ENCODE results near the gene DMD.
"Not testable (repeated sequence)": the region's sequence is repeated elsewhere in the genome, so short reads cannot be mapped to it uniquely, and the experiment has no call there.

The DMD gene

DNA sequence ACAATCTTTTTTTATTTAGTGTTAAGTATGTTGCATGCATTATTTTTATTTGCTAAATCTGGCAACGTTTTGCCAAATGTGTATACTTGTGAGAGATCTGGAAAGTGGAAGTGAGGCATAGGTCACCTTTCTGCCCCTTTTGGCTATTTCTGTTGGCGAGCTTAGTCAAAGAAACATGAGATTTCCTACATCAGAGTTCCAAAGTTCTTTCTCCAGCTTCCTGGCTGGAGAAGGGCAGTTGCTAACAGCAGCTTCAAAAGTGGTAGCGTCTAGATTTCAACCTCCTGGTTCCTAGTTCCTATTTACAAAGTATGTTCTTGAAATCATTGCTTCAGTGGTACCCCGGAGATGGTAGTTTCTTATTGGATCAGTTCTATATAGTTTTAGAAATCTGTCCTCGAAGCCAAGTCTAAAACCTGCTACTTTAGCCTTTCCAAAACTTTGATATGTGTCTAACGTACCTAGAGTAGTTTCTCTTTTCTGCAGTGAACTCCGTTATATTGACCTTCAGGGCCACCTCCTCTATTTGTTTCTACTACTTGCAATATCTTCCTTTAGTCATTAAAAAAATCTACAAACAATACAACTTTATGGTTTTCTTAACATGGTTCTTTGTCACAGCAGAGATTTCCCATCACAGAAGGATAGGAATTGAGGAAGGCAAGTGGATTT, 1683.8 kb downstream of the DMD start:
- no peak for DNase-seq (ENCODE audit: low read depth in 2 of 2)

DNA sequence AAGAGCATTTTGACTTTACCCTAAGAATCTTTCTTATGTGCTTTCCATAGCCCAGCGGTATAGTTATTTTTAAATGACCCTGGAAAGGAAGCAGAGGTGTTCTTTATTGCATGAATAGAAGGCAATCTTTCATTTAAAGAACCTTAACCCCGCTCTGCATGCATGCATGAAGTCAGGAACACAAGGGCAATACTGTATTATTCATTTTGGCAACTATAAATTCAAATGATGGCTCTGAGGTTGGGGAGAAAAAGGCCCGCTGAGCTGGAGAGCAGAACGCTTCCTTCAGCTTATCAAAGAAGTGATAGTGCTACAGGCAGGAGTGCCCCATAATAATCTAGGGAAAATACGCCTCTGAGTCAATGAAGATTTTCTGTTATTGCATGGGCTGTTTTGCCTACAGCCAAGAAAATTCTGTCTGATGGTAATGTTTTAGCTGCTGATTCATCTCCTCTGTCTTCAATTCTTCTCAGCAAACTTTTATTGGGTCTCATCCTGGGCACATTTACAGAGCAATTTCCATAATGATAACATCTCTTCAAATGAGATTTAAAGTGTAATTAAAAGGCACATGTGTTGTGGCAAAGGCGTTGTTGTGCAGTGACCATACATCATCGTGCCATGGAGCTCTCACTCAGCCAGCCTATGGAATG, 1687.3 kb downstream of the DMD start:
- DNase-seq (ENCODE audit: low read depth in 2 of 2) = no peak

DNA sequence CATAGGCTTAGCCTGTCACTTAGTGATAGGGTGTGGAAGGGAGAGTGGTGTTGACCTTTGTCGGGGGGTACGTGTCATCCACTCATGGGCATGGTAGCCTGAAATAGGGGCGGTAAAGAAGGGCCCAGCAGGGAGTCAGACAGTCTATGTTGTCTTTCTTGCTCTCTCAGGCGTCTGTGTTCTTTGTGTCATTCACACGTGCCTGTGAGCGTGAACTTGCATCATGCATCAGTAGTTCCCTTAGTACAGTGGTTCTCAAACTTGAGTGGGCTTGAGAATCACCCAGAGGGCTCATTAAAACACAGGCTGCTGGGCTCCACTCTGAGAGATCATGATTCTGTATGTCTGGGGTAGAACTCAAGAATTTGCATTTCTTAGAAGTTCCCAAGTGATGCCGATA, 1688.6 kb downstream of the DMD start:
- DNase-seq (ENCODE audit: low read depth in 2 of 2) = no peak

DNA sequence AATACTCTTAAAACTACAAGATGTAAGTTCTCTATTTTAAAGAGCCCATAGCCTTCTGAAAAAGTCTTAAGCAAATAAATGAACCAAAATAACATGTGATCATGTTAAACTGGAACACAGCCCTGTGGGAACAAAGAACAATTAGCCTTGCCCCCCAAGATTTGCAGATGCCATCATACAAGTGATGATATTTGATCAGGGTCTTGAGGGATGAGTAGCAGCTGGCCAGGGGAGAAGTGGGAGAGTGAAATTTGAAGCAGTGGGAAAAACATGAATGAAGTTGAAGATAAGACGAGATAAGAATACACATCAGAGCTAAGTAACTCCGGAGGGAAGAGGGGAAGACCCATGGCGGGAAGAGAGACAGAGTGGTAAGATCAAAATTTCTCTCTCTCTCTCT, 1689.4 kb downstream of the DMD start:
- DNase-seq (ENCODE audit: low read depth in 2 of 2) = no peak

DNA sequence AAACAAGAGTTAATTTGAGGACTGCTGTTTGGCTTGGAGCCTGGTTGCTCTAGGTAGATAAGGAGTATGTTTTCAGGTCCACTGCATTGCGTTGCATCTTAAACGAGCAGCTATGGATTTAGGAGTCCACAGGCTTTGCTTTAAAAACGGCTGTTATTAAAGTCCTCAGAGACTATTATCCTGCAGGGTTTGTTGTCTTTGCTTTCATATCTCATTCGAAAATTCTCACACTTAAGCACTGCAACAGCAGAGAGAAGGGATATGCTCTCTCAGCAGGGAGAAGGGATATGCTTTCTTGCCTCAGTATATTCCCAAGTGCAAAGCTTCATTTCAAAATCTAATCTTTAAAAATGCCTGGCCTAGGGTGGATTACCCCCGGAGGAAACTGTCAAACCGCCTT, 1694.8 kb downstream of the DMD start:
- no peak for DNase-seq (ENCODE audit: low read depth in 2 of 2)

DNA sequence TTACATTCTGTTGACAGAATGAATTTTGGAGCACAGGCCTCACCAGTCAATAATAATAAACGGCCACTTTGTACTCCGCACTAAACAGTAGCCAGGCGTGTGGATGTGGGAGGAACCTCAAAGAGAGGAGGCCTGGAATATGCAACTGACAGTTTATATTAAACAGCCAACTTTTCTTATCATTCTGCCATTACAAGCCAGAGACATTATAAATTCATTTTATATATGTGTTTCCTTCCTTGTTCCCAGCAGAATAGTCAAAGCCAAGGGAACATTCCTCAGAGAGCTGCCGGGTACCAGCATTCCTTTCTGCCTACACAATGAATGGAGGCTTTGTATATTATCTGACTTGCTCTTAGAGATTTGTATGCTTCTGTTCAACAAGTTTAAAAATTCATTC, 1703.0 kb downstream of the DMD start:
- DNase-seq (ENCODE audit: low read depth in 2 of 2) = no peak

DNA sequence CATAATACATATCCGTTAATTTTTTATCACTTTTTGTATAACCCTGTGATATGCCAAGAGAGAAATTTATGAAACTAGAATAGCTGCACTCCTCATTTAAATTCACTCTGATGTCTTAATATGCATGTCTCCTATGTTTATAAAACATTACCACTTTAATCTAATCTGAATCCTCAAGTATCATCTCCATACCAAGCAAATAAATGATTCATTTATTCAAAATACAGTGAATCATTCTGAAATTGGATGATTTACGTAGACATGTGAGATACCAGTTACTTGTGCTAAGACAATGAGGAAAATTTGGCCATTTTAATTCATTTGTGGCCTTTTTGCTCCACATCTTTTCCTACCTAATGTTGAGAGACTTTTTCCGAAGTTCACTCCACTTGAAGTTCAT, 1704.4 kb downstream of the DMD start:
- no peak for DNase-seq (ENCODE audit: low read depth in 2 of 2)

DNA sequence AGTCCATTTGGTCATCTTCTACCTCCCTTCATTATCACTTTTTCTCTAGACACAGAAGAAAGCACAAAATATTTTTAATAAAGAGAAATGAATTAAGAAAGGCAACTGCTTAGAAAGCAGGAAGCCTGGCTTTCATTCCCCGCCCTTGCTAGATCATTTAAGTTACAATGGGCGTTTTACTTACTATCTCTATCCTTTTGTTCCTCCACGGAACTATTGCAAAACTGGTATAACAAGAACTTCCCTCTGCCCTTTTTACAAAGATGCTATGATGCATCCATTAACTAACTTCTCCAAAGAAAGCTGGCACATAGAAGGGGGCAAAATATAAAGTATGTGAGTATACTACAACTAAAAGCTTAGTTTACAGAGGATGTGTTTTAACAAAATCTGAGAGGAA, 1705.0 kb downstream of the DMD start:
- DNase-seq (ENCODE audit: low read depth in 2 of 2) = no peak

DNA sequence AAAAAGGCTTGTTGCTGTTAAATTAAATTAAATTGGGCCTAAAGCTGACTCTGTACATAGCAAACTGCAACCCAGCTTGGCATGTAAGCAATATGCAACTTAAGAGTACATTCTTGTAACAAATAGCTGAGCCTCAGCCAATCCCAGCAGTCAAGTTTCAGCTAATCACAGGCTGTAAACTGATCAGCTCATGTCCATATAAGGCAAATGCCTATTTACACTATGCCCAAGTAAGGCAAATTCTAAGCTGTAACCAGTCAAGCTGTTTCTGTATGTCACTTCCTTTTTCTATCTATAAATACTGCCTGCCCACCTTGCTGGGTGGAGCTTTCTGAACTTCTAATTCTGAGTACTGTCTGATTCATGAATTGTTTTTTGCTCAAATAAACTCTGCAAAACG, 1710.4 kb downstream of the DMD start:
- no peak for DNase-seq (ENCODE audit: low read depth in 2 of 2)

DNA sequence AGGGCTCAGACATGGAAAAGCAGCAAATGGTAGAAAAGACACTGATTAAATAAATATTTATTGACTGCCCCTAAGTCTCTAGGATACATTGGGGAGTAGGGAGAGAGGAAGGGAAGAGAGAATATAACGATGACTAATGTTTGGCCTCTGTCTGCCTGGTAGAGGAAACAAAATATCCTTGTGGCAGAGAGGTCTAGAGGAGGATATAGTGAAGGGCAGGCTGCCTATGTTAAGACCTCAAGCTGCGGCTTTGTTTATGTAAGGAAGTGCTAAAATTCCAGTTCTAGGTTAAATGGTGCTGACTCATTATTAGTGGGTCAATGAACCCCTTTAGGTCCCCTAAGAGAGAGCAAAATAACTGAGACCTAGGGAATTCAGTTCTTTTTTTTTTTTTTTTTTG, 1712.2 kb downstream of the DMD start:
- no peak for DNase-seq (ENCODE audit: low read depth in 2 of 2)

DNA sequence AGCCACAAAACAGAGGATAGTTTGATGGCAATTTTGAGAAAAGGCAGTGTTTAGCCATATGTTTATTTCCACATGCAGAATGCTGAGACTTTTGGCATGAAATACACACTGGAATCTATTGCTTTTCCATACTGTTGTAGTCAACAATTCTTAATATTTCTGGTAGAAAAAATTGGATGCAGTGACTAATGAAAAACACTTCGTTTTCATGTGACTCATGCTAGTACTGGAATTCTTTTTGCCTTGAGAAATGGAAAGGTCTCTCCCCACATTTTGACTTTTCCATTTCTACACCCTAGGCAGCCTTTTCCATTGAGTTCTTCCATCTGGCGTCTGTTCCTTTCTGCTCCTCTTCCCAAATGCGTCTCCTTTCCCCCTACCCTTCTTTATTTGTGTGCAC, 1714.3 kb downstream of the DMD start:
- no peak for DNase-seq (ENCODE audit: low read depth in 2 of 2)

DNA sequence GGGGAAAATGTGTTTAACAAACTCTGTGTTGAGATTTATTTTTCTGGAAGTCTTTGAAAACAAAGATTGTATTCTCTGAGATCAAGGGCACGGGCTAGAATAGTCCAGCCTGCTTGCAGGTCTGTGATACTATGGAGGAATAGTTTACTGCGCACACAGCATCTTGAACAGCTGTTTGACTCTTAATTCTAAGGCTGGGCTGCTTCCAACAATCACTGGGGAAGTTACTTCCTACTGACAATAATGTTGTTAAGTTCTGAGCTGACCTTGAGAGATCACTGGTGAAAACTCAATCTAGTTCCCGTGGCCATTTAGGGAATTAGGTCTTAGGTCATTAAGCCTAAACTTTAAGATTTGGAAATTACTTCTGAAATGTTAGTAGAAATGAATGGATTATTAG, 1723.4 kb downstream of the DMD start:
- DNase-seq (ENCODE audit: low read depth in 2 of 2) = no peak

DNA sequence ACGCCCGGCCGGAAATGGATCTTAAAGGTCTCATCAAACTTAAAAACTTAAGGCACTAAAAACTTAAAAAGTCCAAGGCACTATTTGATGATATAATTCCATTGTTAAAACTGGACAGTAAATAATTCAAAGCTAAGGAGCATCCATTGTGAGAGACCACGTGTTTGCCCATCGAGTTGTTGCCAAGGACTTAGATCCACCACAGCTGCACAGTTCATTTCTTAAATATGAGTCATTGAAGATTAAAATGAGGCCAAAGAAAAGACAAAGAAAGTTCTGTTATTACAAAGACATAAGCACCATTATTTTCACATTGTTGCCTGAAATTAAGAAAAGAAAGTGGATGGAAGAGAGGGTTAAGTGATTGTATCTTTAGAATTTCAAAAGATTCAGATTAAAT, 1728.0 kb downstream of the DMD start:
- DNase-seq (ENCODE audit: low read depth in 2 of 2) = no peak

DNA sequence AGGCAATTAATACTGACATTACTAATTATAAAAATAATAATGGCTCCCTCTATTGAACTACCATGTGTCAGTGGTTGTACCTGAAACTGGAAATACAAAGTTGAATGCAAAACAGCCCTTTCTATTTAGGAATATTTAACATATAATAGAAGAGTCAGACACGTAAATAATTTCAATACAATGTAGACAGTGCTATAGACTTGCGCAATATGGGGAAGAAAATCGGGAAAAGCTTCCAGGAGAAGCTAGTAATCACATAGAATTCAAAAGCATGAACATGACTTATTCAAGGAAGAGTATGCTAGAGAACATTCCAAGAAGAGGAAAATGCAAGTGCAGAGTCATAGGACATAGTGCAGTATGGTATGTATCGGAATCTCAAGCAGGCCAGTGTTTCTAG, 1730.7 kb downstream of the DMD start:
- DNase-seq (ENCODE audit: low read depth in 2 of 2) = no peak

DNA sequence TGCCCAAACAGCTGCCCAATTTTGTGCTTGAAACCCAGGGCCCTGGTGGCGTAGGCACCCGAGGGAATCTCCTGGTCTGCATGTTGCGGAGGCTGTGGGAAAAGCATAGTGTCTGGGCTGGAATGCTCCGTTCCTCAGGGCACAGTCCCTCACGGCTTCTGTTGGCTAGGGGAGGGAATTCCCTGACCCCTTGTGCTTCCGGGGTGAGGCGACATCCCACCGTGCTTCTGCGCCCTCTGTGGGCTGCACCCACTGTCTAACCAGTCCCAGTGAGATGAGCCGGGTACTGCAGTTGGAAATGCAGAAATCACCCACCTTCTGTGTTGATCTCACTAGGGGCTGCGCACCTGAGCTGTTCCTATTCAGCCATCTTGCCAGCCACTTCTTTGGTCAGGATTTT, 1740.1 kb downstream of the DMD start:
- DNase-seq (ENCODE audit: low read depth in 2 of 2) = no peak

DNA sequence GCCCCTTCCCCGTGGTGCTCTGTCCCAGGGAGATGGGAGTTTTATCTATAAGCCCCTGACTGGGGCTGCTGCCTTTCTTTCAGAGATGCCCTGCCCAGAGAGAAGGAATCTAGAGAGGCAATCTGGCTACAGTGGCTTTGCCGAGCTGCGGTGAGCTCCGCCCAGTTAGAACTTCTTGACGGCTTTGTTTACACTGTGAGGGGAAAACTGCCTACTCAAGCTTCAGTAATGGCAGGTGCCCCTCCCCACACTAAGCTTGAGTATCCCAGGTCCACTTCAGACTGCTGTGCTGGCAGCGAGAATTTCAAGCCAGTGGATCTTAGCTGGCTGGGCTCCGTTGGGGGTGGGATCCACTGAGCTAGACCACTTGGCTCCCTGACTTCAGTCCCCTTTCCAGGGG, 1740.6 kb downstream of the DMD start:
- DNase-seq (ENCODE audit: low read depth in 2 of 2) = not testable (repeated sequence)

DNA sequence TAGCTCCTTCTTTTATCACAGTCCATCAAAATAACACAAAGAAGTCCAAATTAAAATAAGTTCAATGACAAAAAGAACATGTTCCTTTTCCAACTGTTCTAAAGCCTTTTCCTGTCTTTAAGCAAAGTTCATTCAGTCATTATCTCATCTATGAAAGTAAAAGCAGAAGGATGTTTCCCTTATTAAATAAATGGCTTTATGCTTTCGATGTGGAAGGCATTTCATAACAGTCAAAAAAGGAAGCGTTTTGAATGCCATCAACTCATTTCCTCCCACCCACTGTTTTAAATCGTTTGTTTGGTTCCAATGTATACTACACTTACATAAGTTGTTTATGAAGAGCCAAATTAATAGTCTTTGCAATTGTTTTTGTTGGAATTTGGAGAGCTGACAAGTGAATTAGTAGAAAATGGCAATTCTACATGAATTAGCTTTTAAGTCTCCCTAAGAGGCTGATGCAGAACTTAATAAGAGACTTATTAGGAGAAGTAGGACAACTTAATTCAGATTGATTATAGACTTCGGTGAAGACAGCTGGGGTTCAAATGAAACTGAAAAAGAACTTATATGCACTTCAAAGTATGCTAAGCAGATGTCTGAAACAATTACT, 1746.9 kb downstream of the DMD start:
- no peak for DNase-seq (ENCODE audit: low read depth in 2 of 2)

DNA sequence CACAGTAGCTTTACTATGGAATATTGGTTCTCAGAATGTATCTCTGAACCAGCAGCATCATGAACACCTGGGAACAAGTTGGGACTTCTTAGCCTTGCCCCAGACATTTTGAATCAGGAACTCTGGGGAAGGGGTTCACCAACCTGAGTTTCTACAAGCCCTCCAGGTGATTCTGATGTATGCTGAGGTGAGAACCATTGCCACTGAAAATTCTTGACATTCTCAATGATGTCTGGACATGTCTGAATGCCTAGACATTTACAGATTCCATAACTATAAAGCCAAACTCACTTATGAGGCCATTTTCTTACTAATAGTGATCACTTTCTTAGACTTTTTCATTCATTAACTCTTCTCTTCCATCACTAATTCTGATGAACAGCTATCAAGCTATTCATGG, 1750.1 kb downstream of the DMD start:
- DNase-seq (ENCODE audit: low read depth in 2 of 2) = no peak

DNA sequence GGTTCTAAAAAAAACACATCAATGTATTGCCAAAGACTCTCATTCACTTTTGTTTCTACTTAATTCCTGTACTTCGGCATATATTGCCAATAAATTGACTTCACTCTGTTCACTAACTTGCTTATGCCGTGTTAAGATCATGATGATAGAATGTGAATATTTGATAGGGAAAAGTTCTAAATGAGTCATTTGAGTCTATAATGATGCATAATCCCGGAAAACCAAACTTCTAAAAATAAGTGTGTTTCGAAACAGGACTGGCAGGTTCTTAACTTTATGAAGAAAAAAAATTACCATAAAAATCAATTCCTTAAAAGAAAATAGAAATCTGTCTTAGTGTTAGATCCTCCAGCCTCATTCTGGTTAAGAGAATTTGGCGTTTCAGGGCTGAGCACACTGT, 1752.0 kb downstream of the DMD start:
- DNase-seq (ENCODE audit: low read depth in 2 of 2) = no peak

DNA sequence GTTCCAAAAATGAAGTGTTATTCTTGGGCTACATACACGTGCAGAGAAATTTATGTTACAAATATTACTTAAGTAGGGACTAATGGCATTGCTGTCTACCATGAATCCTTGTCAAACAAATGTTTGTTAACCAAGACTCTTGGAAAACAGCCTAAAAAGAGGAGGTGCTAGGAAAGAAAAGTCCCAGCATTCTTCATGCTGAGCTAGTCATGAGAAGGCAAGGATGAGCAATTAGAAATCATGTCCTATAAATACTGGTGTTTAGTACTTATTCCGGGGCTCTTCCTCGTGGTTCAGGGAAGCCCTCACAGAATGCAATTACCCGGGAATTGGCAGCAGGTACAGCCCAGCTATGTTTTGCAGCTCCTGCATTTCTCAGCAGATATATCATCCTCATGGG, 1761.4 kb downstream of the DMD start:
- no peak for DNase-seq (ENCODE audit: low read depth in 2 of 2)

DNA sequence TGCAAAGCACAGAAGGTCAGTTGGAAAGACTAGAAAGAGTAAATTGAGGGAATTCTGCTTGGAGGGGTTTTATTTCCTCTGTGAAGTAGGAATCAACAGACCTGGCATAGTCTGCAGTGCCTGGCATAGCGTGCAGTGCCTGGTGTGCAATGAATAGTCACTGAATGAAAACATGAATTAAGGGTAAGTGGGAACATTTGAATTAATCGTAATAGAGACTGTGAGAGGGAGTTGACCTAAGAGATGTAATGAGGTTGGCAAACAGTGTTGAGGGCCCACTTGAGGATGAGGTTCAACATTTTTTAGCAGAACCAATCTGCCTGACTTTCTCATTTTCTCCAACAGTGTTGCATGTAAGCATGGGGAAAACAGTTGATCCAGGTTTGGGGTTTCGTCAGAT, 1762.3 kb downstream of the DMD start:
- DNase-seq (ENCODE audit: low read depth in 2 of 2) = no peak

DNA sequence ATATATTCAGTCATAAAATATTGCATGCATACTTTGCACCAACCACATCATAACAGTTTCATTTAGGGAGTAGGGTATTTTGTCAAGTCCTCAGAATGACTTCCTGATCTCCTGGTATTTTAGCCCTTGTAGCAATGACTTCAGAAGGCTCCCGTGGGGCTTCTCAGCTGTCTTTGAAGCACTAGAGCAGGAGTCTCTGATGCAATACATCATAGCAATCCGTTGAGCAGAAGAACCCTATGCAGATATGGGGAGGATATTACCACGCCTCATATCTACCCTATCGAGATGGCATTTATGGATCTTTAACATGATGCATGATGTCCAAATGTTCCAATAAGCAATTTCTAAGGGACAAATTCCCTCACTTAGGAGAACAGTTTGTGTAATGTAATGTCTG, 1765.8 kb downstream of the DMD start:
- no peak for DNase-seq (ENCODE audit: low read depth in 2 of 2)

DNA sequence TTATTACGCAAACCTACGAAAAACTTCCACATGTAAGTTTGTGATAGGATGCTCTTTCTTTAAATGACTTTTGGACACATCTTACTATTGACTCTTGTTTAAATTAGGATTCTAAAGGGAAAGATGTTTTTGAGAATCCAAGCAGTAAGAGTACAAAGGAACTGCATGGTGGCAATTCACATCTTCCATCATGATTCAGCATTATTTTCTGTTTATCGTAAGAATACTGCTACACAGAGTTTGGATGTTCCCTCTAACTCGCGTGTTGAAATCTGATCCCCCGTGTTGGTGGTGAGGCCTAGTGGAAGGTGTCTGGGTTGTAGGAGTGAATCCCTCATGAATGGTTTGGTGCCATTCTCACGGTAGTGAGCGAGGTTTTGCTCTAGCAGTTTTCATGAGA, 1767.7 kb downstream of the DMD start:
- DNase-seq (ENCODE audit: low read depth in 2 of 2) = no peak

DNA sequence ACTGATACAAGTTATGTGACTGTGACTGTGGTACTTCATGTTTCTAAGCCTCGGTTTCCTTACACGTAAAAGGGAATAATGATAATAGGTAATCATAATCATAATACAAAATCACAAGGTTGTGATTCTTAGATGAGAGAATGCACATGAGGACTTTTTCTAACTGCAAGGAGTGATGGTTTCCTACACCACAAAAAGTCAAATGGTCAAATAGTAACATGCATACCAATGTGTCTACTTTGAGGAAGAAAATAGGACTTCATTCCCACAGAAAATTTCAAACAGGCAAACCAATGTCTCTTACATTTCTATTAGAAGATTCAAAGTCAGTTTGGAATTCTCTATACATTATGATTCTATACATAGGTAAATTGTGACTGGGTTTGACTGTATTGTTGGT, 1770.8 kb downstream of the DMD start:
- DNase-seq (ENCODE audit: low read depth in 2 of 2) = no peak
